ENCODE data around the gene TAS2R41. TPM values are rescaled to one million over a fixed set of nuclear protein-coding genes. Genes with fewer than 3 reads are reported as not detected.

The TAS2R41 gene, protein sequence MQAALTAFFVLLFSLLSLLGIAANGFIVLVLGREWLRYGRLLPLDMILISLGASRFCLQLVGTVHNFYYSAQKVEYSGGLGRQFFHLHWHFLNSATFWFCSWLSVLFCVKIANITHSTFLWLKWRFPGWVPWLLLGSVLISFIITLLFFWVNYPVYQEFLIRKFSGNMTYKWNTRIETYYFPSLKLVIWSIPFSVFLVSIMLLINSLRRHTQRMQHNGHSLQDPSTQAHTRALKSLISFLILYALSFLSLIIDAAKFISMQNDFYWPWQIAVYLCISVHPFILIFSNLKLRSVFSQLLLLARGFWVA
- total RNA-seq (2022; extraction: Qiagen RNA extraction; ENCODE audit: low read depth): not detected in 5 replicates

DNA sequence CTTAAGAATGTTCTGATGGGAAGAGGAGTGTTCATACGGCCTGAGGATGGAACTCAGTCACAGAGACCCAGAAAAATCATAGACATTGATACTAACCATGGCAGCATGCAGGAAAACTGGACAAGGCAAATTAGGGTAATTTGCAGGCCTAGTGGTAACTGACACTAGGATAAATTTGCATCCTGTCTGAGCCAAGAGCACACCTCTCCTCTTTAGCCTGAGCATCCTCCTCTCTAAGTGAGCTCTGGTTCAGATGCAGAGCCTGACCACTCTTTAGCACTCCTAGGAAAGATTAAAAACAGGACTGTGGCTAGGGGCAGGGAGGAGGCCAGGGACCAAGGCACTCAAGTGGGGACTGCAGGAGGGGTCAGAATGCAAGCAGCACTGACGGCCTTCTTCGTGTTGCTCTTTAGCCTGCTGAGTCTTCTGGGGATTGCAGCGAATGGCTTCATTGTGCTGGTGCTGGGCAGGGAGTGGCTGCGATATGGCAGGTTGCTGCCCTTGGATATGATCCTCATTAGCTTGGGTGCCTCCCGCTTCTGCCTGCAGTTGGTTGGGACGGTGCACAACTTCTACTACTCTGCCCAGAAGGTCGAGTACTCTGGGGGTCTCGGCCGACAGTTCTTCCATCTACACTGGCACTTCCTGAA lies at the start of gene TAS2R41:
TAS2R41 (plus strand) TSS at position 373 of the 650 bp plus-strand sequence; CDS start at position 373, 0 bp downstream.

DNA sequence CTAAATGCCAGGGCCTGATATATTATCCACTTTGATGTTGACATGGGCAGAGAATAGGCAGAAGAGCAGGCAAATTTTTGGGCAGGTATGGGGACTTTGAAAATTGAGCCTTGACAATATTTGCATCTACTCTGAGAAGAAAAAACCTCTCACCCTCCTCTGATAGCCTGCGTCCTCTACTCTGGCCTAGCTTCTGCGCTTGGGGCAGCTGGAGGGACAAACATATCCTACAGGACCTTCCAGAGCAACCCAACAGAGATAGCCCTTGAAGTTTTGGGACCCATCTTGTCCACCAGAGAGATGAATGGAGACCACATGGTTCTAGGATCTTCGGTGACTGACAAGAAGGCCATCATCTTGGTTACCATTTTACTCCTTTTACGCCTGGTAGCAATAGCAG lies 34.5 kb upstream of the TAS2R41 start, which contains the start of gene TAS2R60:
TAS2R60 (plus strand) TSS at position 301 of the 400 bp plus-strand sequence; CDS start at position 301, 0 bp downstream.

Other genes with a start within 250 kb of the TAS2R41 start
- gene GSTK1, start 214.4 kb upstream of the TAS2R41 start, total RNA-seq (2022; extraction: Qiagen RNA extraction; ENCODE audit: low read depth): 110 to 116 TPM (median 115 TPM) in 5 replicates
- 0.57 to 1.8 TPM (median 0.81 TPM) in 5 replicates for gene TMEM139, start 192.9 kb upstream of the TAS2R41 start, total RNA-seq (2022; extraction: Qiagen RNA extraction; ENCODE audit: low read depth)
- 20.6 to 30.8 TPM (median 21.1 TPM) in 5 replicates for gene CASP2, start 189.5 kb upstream of the TAS2R41 start, total RNA-seq (2022; extraction: Qiagen RNA extraction; ENCODE audit: low read depth)
- gene CLCN1, start 161.8 kb upstream of the TAS2R41 start, total RNA-seq (2022; extraction: Qiagen RNA extraction; ENCODE audit: low read depth): 0.03 to 0.07 TPM (median 0.06 TPM) in 3 of 5 replicates, not detected in the others
- gene FAM131B, start 115.2 kb upstream of the TAS2R41 start, total RNA-seq (2022; extraction: Qiagen RNA extraction; ENCODE audit: low read depth): 0.36 to 0.72 TPM (median 0.58 TPM) in 5 replicates
- 164 to 197 TPM (median 174 TPM) in 5 replicates for gene ZYX, start 96.5 kb upstream of the TAS2R41 start, total RNA-seq (2022; extraction: Qiagen RNA extraction; ENCODE audit: low read depth)
- 0.27 TPM in 1 of 5 replicates, not detected in the others for gene EPHA1, start 69.0 kb upstream of the TAS2R41 start, total RNA-seq (2022; extraction: Qiagen RNA extraction; ENCODE audit: low read depth)
- gene TAS2R60, start 34.4 kb upstream of the TAS2R41 start, total RNA-seq (2022; extraction: Qiagen RNA extraction; ENCODE audit: low read depth): not detected in 5 replicates
- gene CTAGE15, start 93.9 kb downstream of the TAS2R41 start, total RNA-seq (2022; extraction: Qiagen RNA extraction; ENCODE audit: low read depth): not detected in 5 replicates
- 0.20 to 0.37 TPM (median 0.30 TPM) in 5 replicates for gene TCAF2, start 143.1 kb downstream of the TAS2R41 start, total RNA-seq (2022; extraction: Qiagen RNA extraction; ENCODE audit: low read depth)

Data from A549 treated with DMSO at 1 μM for 4 hours (cell line).